ACHN (cell line): Measurements from ENCODE around the gene KCNQ1.

Experiments
- DNase-seq: peaks from one replicate; pipeline ENCODE4 v3.0.0-alpha.2; 2015
- in situ Hi-C: cut with HindIII; loops from 2 replicates; pipeline ENCODE4 v1.10.0; 2017; ENCODE audit warnings: low sequenced_read_pairs, low pct_ligation_motif_present, low pct_unique_long_range_greater_than_20kb

KCNQ1 gene

DNA sequence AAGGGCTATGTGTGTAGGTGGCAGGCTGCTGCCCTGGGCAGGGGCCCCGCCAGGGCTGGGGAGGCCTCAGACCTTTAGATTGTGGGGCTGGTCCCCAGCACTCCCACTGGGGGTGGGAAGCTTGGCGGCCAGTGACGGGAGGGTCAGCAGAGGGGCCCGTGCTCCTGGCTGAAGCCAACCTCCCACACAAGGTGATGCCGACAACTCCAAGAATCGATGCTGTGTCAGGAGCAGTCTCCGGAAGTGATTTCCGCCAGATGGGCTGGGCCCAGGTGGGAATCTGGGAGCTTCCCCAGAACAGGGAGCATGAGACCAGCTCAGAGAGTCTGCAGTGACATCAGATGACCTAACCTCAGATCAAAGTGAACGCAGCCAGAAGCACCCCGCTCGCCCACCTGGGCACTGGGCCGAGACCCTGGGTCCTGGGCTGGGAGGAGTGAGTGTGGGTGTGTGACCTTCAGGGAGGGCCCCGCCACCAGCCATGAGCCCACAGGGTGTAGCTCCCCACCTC, 8.2 kb upstream of the KCNQ1 start:
- in situ Hi-C loops = no loop called here
- DNase-seq = no peak

DNA sequence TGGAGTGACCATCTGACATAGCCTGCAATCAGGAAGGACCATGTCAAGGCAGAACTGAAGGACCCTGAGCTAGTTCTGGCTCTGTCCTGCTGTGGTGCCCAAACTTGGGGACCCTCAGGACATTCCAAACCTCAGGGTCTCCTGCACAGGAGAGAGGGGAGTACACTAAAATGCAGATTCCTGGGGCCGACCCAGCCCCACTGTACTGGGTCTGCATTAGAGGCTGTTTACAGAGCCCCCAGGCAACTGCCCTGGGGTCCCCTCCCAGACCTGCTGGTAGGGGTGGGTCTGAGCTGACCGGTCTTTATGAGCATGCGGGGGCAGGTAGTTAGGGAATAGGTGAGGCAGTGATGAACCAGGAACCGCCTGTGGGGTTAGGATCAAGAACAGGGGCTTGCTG, 7.3 kb upstream of the KCNQ1 start:
- no peak for DNase-seq
- in situ Hi-C loops = no loop called here

DNA sequence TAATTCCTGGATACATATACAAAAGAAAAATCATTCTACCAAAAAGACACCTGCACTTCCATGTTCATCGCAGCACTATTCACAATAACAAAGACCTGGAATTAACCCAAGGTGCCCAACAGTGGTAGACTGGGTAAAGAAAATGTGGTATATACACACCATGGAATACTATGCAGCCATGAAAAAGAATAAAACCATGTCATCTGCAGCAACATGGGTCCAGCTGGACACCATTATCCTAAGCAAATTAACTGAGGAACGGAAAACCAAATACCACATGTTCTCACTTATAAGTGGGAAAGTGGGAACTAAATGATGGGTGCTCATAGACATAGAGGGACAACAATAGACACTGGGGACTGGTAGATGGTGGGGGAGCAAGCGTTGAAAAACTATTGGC, 5.0 kb upstream of the KCNQ1 start:
- no peak for DNase-seq
- in situ Hi-C loops = no loop called here

DNA sequence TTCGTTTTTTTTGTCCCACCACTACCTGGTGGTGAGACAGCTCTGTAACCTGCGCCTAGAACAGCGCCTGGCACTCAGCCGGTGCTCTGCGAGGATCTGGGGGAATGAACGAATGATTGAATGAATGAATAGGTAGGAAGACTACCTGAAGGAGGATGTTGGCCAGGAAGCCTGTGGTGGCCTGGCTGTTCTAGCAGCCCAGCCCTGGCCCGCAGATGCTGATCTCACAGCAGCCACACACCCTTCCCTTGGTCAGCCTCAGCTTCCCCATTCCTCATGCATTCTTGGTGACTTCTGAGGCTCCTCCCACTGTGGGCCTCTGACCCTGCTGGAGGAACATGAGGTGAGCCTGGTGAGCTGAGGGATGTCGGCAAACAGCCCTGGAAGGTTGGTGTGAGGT, 4.2 kb upstream of the KCNQ1 start:
- no peak for DNase-seq
- in situ Hi-C loops = no loop called here

DNA sequence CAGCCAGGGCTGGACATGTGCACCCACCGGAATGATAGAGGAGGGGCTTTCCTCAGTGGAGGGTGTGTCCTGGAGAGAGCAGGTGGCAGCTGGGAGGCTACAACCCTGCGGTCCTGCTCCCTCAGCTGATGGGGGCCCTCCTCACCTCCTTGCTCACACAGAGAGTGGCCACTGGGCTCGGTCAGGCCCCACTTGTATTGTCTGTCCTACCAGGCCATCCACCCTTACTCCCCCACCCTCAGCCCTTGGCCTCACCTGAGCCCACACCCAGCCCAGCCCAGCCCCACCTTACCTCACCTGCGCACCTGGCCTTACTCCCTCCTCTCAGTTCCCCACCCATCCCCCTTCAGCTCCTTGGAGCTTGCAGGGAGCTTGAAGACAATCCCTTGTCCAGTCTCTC, 3.6 kb upstream of the KCNQ1 start:
- DNase-seq = no peak
- in situ Hi-C loops = no loop called here

DNA sequence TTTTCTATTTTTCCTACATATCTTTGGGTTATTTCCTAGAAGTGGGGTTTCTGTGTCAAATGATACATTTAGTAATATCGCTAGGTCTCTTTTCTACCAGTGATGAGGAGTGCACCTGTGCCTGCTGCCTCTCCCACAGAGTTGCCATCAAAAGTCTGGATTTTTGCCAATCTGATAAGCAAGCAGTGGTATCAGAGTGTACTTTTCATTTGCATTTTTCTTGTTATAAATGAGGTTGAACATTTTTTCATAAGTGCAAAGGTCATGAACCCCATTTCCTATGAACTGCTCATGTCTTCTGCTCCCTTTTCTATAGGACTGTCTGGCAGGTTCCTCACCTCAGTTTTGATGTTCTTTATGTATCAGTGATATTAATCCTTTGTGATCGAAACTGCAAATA, 2.2 kb upstream of the KCNQ1 start:
- no peak for DNase-seq
- in situ Hi-C loops = no loop called here

DNA sequence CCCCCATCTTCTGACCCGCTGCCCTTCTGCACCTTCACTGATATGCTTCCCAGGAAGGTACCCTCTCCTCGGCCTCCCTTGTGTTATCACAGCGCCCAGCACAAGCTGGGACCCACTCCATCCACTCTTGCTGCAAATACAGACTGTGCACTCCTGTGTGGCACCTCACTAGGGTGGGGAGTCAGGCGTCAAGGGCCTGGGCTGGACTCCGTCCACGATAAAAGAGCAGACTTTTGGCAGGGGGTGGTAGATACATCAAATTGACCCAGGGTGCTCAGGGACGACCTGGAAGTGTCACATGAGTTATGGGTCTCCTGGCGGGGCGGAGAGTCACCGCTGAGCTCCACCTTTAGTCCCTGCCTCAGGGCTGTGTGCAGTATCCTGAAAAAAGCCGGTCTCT, 1.4 kb upstream of the KCNQ1 start:
- DNase-seq = no peak
- in situ Hi-C loops = no loop called here

DNA sequence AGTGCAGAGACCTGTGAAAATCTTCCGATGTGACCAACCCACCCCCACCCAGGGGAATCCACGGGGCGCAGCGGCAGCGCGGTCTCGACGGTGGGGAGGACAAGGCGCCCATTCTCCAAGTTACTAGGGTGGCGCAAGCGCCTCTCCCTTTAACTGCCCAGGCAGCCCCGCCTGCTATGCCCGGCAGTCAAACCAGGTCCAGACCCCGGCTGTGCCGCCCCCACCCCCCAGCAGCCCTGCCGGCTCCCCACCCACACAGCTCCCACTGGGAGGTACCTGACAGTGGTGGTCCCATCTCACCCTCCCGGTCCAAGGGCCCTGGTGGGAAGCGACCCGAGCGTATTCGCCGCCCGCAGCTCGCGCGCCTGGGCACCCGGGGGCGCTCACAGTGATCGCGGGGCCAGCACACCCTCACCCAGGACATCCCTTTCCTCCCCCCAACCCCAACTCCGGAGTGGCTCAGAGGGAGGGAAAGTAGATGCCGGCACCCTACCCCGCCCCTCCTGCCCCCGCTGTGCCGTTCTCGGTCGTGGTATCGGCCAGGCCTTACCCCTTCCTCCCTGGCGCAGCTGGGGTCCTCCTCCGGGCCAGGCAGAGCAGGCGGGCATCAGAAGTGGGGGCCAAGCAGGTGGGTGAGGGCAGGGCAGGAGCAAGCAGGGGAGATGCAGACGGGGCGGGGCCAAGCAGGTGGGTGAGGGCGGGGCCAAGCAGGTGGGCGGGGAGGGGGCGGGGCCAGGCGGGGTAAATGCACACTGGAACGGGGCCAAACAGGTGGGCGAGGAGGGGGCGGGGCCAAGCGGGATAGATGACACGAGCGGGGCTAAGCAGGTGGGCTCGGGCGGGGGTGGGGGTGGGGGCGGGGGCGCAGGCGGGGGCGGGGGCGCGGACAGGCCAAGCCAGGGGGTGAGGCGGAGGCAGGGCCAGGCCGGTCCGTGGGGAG, 657 bp upstream of the KCNQ1 start, which contains the start of gene TRPM5:
TRPM5 (minus strand) TSS at position 634 of the 940 bp plus-strand sequence. CDS start 21,478 bp downstream, outside the sequence.
- no peak for DNase-seq
- in situ Hi-C loops = no loop called here

DNA sequence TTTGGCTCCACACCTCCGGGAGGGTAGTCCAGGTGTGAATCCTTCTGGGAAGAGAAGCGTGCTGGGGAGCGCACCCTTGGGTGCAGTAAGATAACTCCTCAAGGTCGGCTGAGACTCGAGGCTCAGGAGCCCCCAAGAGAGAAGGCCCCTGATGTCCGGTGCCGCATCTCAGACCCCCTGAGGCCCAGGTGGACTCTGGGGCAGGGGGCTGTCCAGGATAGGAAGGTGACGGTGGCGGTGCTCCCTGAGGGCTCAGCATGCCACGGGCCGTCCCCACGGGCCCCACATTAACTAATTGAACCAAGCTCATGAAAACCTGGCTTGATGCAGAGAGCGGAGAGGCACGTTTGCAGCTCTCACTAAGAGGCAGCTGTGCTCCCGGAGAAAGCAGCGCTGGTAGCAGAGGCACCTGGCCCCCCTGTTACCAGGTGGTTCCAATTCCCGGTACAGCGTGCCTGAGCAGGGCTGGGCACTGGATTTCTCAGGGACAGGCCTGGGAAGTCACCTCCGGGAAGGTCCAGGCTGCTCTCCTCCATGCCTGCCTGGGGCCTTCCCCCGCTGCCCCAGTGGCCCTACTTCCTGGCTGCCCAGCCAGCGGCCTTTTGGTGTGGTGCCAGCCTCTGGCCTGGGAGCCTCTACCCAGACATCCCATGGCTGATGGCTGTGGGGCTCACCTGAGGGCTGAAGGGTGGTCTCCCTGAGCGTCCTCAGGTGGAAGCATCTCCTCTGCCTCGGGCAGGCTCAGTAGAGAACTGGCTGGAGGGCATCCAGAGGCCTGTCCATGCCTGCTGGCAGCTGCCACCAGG, 1.1 kb downstream of the KCNQ1 start:
- in situ Hi-C loops = no loop called here
- no peak for DNase-seq

DNA sequence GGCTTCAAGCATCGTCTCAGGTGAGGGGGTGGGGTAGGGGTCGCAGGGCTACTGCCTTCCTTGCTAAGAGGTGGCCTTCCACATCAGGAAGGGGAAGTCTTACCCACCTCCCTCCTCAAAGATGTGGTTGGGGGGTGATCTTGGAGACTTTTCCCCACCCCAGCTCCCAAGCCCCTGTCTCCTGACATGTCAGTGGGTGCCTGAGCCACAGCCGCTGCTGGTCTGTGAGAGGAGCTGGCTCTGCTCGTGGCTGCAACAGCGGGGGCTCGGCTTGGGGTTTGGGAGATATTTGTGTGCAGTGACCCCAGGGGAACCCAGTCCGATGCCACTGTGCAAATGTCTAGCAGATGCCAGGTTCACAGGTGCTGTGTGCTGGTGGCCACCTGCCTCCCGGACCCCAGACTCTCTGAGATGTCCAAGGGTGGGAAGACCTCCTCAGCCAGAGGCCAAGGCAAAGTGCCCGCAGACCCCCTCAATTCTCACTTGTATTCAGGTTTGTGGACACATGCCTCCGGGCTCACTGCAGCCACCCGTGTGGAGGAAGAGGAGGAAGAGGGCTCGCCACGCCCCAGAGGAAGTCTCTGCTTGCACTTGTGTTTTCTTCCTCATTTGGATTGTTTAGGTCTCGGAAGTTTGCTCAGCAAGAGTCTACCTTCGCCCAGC, 1.9 kb downstream of the KCNQ1 start:
- in situ Hi-C loops = no loop called here
- DNase-seq = no peak

DNA sequence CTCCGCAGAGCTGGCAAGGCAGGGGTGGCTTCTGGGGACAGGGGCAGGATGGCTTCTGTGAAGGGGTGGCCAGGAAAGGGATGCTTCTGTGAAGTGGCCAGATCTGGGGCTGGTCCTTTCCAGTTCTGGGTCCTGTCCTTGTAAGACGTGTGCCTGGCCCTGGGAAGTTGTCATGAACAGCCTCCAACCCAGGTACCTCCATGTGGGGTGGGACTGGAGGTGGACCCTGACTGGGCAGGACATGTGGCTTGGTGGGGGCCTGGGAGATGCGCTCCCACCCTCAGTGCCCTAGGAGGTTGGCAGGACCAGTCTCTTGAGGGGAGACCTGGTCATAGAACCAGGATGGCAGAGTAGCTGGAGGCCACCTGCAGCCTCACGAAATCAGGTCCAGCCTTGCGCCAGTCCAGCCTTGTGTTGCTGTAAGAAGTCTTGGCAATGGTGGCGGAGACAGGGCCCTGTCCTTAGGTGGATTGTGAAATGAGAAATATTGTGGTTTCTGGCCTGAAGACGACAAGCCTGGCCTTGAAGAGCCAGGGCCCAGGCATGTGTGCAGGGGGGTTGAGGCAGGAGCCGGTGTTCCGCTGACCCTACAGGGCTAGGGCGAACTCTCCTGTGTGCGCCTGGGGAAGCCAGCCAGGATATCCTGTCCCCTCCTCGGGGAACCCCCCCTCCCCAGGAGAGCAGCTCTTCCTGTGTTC, 2.6 kb downstream of the KCNQ1 start:
- no peak for DNase-seq
- in situ Hi-C loops = no loop called here

DNA sequence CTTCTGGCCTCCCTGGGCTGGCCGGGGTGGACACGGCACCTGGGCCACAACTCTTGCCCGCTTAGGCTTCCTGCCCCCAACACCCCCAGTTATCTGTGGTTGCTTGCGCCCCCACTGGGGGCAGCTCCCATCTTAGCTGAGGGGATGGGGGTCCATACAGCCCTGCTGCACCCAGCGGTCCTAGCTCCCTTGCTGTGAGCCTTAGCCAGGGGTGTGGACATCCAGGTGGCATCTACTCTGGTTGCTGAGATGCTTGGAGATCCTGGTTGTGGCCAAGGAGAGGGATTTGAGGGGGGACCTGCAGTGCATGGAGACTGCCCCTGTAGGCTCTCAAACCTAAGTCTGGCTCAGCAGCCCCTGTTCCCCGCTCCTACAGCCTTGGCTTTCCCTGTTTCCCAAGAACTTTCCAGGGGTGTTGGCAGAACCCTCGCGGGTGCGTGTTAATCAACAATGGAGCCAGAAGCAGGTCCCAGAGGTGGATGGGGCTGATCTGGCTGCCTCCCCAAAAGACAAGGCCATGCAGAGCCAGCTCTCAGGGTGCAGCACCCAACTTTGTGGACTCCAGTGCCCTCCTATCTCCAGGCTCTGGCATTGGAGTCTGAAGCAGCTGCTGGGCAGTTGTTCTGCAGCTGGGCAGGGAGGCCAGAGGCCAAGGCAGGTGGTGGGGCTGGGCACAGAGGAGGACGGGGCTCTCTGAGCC, 3.3 kb downstream of the KCNQ1 start:
- DNase-seq = no peak
- in situ Hi-C loops = no loop called here

DNA sequence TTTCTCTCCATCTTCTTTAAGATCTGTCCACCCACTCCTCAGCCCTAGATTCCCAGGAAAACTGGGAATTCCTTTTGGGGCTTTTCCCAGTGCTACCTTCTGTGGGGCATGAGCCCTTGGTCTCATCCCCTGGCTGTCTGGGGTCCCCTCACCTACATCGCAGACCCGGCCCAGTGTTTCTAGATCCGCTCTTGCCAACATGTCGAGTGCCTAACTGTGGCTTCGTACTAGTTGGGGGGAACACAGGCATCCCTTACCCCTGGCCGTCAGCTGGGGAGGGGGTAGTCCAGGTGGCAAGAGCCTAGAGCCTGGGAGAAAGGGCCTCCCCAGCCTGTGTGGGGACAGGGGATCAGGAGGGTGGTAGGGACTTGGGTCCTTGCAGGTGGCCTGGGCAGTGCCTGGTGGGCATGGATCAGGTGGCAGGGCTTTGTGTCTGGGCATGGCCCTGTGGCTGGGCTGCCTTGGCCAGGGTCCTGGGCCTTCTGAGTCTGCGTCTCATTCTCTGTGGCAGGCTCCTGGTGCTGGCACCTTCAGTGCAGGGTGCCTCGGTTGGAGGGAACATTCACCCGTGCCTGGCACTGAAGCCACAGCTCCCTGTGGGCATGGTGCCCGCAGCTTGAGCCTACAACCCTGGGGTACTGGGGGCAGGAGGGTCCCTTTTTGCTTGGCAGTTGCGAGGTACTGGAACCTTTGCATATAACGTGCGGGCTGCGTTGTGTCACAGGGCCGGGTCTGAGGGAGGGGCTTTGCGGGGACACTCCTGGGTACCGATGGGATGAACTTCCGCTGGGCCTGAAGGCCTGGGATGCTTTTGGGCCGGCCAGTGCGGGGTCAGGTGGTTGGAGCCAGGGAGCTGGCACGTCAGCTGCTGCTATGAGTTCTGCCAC, 4.1 kb downstream of the KCNQ1 start:
- in situ Hi-C loops = no loop called here
- DNase-seq = no peak

DNA sequence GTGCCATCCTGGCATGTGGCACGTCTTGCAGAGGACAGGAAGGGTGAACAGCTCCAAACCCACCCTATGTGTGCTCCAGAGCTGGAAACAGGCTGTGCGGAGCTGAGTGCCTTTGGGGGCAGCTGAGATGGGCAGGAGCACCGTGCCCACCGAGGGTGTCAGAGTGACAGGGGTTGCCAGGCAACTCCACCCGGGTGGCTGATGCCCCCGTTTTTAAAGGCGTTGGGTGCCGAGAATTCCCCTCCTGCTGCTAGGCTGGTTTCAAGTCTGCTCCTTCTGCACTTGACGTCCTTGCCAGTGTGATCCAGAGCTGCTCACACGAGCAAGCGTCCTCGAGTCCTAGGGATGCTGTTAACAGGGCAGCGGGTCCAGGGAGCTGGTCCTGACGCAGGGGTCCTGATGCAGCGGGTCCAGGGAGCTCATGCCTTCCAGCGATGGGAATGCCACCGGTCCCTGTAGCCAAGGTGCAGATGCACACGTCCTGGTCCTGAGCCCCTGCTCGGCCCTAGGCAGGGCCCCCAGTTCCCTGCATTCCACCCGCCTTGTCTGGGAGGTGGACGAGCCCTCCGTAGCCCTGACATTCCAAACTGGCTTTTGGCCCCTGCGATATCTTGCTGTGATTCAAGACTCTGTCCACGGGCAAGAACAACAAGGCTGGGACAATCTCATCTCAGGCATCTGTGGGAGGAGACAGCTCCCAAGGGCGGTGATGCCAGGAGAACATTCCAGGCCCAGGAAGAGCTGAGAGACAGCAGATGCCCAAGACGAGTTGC, 4.9 kb downstream of the KCNQ1 start:
- DNase-seq = no peak
- in situ Hi-C loops = no loop called here

DNA sequence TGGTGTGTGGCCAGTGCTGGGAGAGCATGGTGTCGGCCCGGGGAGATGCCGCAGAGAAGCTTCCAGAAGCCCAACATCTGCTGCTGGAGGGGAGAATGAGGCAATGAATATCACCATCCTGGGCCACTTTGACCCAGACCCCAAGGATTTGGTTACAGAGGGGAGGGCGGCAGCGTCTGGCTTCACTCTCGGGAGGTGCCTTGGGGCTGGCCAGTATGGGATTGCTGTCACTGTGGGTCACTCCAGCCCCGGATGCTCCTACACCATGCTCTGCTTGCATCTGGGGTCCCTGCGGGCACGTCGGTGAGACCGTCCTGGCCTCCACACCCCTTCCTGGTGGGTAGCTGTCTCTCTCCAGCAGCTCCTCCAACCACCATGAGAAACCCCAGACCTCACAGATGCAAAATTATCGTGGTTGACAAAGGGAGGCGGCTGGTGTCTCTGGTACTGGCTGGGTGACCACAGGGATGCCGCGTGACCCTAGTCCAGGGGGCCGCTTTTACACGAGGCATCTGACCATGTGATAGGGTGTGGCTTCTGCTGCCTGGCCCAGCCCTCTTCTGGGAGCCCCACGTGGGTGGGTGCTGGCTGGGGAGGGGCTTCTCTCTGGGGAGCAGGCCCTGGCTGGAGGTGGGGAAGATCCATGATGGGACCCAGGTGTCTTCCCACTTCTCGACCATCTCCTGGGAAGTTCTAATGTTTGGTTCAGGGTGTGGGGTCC, 5.7 kb downstream of the KCNQ1 start:
- no peak for DNase-seq
- in situ Hi-C loops = no loop called here

DNA sequence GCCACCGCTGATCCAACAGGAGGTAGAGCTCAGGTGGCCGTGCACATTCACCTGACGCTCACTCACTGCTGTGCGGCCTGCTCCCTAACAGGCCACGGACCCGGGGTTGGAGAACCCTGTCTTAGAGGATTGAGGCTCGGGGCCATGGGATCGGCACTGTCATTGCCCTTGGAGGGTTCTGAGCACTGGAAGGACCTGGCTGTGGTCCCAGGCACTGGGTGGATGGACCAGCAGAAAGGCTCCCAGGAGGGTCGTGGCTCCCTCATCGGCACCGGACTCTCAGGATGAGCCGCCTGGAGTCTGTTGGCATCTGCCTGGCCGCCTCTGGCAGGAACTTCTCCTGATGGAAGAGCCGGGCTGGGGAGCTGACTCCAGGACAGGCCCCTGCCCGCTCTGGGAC, 6.5 kb downstream of the KCNQ1 start:
- no peak for DNase-seq
- in situ Hi-C loops = no loop called here
